HepG2 (cell line): ENCODE results near the gene POLDIP3. TPM values are rescaled to one million over a fixed set of nuclear protein-coding genes. Genes with fewer than 3 reads are reported as not detected.

Experiments used
- CHCHD3 ChIP-seq: sonication (generic); formaldehyde crosslinking; IDR thresholded peaks from 2 replicates; pipeline ENCODE4 v1.8.0; 2022; ENCODE audit warnings: mild to moderate bottlenecking, missing genetic modification reagents, moderate library complexity
- ETV5 ChIP-seq: IDR thresholded peaks from 2 replicates; pipeline ENCODE4 v1.6.1; 2018; ENCODE audit warnings: missing biosample characterization, missing genetic modification reagents, inconsistent platforms, borderline replicate concordance
- MIXL1 ChIP-seq: IDR thresholded peaks from 2 replicates; pipeline ENCODE4 v1.6.1; 2016
- NONO ChIP-seq, 2 experiments: fragments of 450-650 bp in 1 of 2; sonication (generic) in 1 of 2; formaldehyde crosslinking in 1 of 2; IDR thresholded peaks in 1 of 2; conservative IDR thresholded peaks in 1 of 2; 2 replicates each; pipeline versions ENCODE4 v1.6.1 to v1.8.0; 2017 to 2022; ENCODE audit warnings: mild to moderate bottlenecking in 1 of 2, missing genetic modification reagents in 1 of 2, moderate library complexity in 1 of 2
- PHF20 ChIP-seq: sonication (generic); formaldehyde crosslinking; IDR thresholded peaks from 2 replicates; pipeline ENCODE4 v1.5.0; 2020; ENCODE audit warnings: mild to moderate bottlenecking, missing genetic modification reagents
- PHF8 ChIP-seq: sonication (generic); formaldehyde crosslinking; IDR thresholded peaks from 2 replicates; pipeline ENCODE4 v1.5.0; 2020; ENCODE audit warnings: missing genetic modification reagents
- TAF1 ChIP-seq: sonication (generic); formaldehyde crosslinking; IDR thresholded peaks from 2 replicates; pipeline ENCODE4 v1.4.0; 2020; ENCODE audit warnings: missing genetic modification reagents
- YEATS4 ChIP-seq: sonication (generic); formaldehyde crosslinking; IDR thresholded peaks from 2 replicates; pipeline ENCODE4 v1.4.0; 2020; ENCODE audit warnings: missing genetic modification reagents, borderline replicate concordance
- ZNF10 ChIP-seq: sonication (generic); formaldehyde crosslinking; IDR thresholded peaks from 2 replicates; pipeline ENCODE4 v1.4.0; 2020; ENCODE audit warnings: mild to moderate bottlenecking, low read depth, missing genetic modification reagents, borderline replicate concordance
- ZNF225 ChIP-seq: sonication (generic); formaldehyde crosslinking; IDR thresholded peaks from 2 replicates; pipeline ENCODE4 v1.4.0; 2020; ENCODE audit warnings: mild to moderate bottlenecking, missing genetic modification reagents
- ZNF280B ChIP-seq: sonication (generic); formaldehyde crosslinking; IDR thresholded peaks from 2 replicates; pipeline ENCODE4 v1.5.0; 2020; ENCODE audit warnings: missing genetic modification reagents, mild to moderate bottlenecking, borderline replicate concordance
- ZNF407 ChIP-seq: sonication (generic); formaldehyde crosslinking; IDR thresholded peaks from one replicate; pipeline ENCODE4 v1.5.1; 2020; ENCODE audit warnings: mild to moderate bottlenecking, missing genetic modification reagents; ENCODE audit errors: not compliant biosample characterization
- ZNF747 ChIP-seq: sonication (generic); formaldehyde crosslinking; IDR thresholded peaks from 2 replicates; pipeline ENCODE4 v1.8.1; 2023; ENCODE audit warnings: missing genetic modification reagents, mild to moderate bottlenecking, borderline replicate concordance
- polyA plus RNA-seq, 8 experiments: library from polyadenylated mRNA; depleted of rRNA in 3 of 8; stranded (reverse) in 7 of 8; unstranded in 1 of 8; fragments of >200 nt; fragmentation: Illumina TruSeq in 4 of 8; extraction: Trizol in 4 of 8; gene quantifications; 2 replicates each; pipeline versions ENCODE4 v1.2.1 to v1.2.3, GENCODE V29; 2011 to 2016; ENCODE audit warnings: low read depth in 4 of 8, missing spikeins in 1 of 8, mixed read lengths in 1 of 8; ENCODE audit not compliant: insufficient read depth in 1 of 8
- total RNA-seq, 5 experiments: library from RNA; depleted of rRNA; stranded (reverse); fragments of >200 nt; fragmentation: Illumina TruSeq; extraction: Trizol; gene quantifications; 2 replicates each; pipeline ENCODE4 v1.2.3, GENCODE V29; 2016; ENCODE audit warnings: low read depth in 1 of 5
- TF ChIP-seq, protein P1 (sequence below): sonication (generic); formaldehyde crosslinking; IDR thresholded peaks from 2 replicates; pipeline ENCODE4 v1.4.0; 2020; ENCODE audit warnings: mild to moderate bottlenecking, missing genetic modification reagents
- TF ChIP-seq, protein P2 (sequence below): sonication (generic); formaldehyde crosslinking; IDR thresholded peaks from 2 replicates; pipeline ENCODE4 v1.5.0; 2020; ENCODE audit warnings: mild to moderate bottlenecking, missing genetic modification reagents, moderate library complexity

POLDIP3 gene
- total and polyA plus RNA-seq, 2 of the 13 experiments (the other 11 are each of a cell fraction or from before 2014, with no cell fraction given): 45.8 to 47.4 TPM

GRCh38 chr22:42553475-42554361 is 61.0 kb downstream of the POLDIP3 start, which contains the start of gene SERHL2 (continued):
- peak; percentile 71 for TF ChIP-seq ZNF407
- TF ChIP-seq ETV5: no peak
- TF ChIP-seq, protein P1, sequence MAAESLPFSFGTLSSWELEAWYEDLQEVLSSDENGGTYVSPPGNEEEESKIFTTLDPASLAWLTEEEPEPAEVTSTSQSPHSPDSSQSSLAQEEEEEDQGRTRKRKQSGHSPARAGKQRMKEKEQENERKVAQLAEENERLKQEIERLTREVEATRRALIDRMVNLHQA (CRISPR knock-in tag): no peak
- no peak for TF ChIP-seq YEATS4 (CRISPR knock-in tag)
- TF ChIP-seq ZNF225: no peak
- TF ChIP-seq MIXL1 (CRISPR knock-in tag): no peak
- peak; percentile 71; the same call in 1 of the 2 replicates for TF ChIP-seq ZNF747 (CRISPR knock-in tag)
- TF ChIP-seq PHF8 (CRISPR knock-in tag): peak; percentile 53; the same call in 1 of the 2 replicates
- no peak for TF ChIP-seq NONO (IDR thresholded peaks at IDR 0.05)
- peak; percentile 81 for TF ChIP-seq NONO (CRISPR knock-in tag; conservative IDR thresholded peaks at IDR 0.05)
- no peak for TF ChIP-seq ZNF280B (CRISPR knock-in tag)
- no peak for TF ChIP-seq CHCHD3
- TF ChIP-seq, protein P2, sequence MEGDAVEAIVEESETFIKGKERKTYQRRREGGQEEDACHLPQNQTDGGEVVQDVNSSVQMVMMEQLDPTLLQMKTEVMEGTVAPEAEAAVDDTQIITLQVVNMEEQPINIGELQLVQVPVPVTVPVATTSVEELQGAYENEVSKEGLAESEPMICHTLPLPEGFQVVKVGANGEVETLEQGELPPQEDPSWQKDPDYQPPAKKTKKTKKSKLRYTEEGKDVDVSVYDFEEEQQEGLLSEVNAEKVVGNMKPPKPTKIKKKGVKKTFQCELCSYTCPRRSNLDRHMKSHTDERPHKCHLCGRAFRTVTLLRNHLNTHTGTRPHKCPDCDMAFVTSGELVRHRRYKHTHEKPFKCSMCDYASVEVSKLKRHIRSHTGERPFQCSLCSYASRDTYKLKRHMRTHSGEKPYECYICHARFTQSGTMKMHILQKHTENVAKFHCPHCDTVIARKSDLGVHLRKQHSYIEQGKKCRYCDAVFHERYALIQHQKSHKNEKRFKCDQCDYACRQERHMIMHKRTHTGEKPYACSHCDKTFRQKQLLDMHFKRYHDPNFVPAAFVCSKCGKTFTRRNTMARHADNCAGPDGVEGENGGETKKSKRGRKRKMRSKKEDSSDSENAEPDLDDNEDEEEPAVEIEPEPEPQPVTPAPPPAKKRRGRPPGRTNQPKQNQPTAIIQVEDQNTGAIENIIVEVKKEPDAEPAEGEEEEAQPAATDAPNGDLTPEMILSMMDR (CRISPR knock-in tag): peak; percentile 37; the same call in 1 of the 2 replicates
- no peak for TF ChIP-seq ZNF10
- peak; percentile 21; the same call in 1 of the 2 replicates for TF ChIP-seq PHF20 (CRISPR knock-in tag)
- TF ChIP-seq TAF1: peak; percentile 62; the same call in 1 of the 2 replicates
